Caco-2 (cell line): ENCODE results near the gene RGS16. TPM values are rescaled to one million over a fixed set of nuclear protein-coding genes. Genes with fewer than 3 reads are reported as not detected.
A peak's percentile ranks its signal among the peaks of the same experiment; 100 is the strongest.

Source experiments
- BruUV-seq: library from RNA; stranded (reverse); fragments of 400-500 nt; replicated peaks from 2 replicates; lab custom pipeline; 2021; lab: Mats Ljungman, UMichigan
- CTCF ChIA-PET: fragments of 300-600 bp; sonication (Branson Sonifier 250); formaldehyde crosslinking; loops from one replicate; lab custom pipeline; 2022; ENCODE audit warnings: antibody characterized with exemption; lab: Charles Lee
- POLR2A ChIA-PET: fragments of 300-600 bp; sonication (Branson Sonifier 250); formaldehyde crosslinking; loops from one replicate; lab custom pipeline; 2022; ENCODE audit warnings: antibody characterized with exemption; lab: Charles Lee
- DNase-seq, 2 experiments: peaks; one replicate each; pipeline versions ENCODE4 v3.0.0 to v3.0.0-alpha.2; 2020 to 2022
- H3K27me3 ChIP-seq: replicated peaks from 2 replicates; pipeline ENCODE4 v1.6.0; 2011; ENCODE audit warnings: low read length; ENCODE audit not compliant: control insufficient read depth, insufficient read depth
- H3K36me3 ChIP-seq: 2 replicates; pipeline ENCODE4 v1.5.1; 2011; ENCODE audit warnings: low read length; ENCODE audit not compliant: control insufficient read depth, insufficient read depth
- H3K4me1 ChIP-seq: fragments of 250-450 bp; sonication (Bioruptor Pico); 2 replicates; pipeline ENCODE4 v1.5.1; 2020; ENCODE audit warnings: mild to moderate bottlenecking
- H3K4me3 ChIP-seq: 2 replicates; pipeline ENCODE4 v1.5.1; 2011; ENCODE audit warnings: low read depth, mild to moderate bottlenecking, control low read depth, low read length
- H3K9me3 ChIP-seq: fragments of 250-450 bp; sonication (Bioruptor Pico); 2 replicates; pipeline ENCODE4 v1.5.1; 2020; ENCODE audit warnings: mild to moderate bottlenecking, moderate library complexity
- H3K27ac Mint-ChIP-seq: one replicate; pipeline ENCODE4 v1.8.0; 2022; ENCODE audit warnings: mixed read lengths; ENCODE audit not compliant: unreplicated experiment
- H3K27me3 Mint-ChIP-seq: one replicate; pipeline ENCODE4 v1.8.0; 2022; ENCODE audit warnings: mixed read lengths; ENCODE audit not compliant: insufficient read depth, unreplicated experiment
- H3K36me3 Mint-ChIP-seq: one replicate; pipeline ENCODE4 v1.8.0; 2022; ENCODE audit warnings: mild to moderate bottlenecking, mixed read lengths; ENCODE audit not compliant: insufficient read depth, unreplicated experiment
- H3K4me1 Mint-ChIP-seq: one replicate; pipeline ENCODE4 v1.8.0; 2022; ENCODE audit warnings: low read depth, mixed read lengths; ENCODE audit not compliant: unreplicated experiment
- H3K4me3 Mint-ChIP-seq: one replicate; pipeline ENCODE4 v1.8.0; 2022; ENCODE audit warnings: mild to moderate bottlenecking, moderate library complexity, mixed read lengths; ENCODE audit not compliant: unreplicated experiment
- H3K9me3 Mint-ChIP-seq: one replicate; pipeline ENCODE4 v1.8.0; 2022; ENCODE audit warnings: mixed read lengths; ENCODE audit not compliant: unreplicated experiment
- CTCF ChIP-seq, 2 experiments: fragments of 200-600 bp in 1 of 2; IDR thresholded peaks; 1 replicate in 1 of 2; 2 replicates in 1 of 2; pipeline versions ENCODE4 v1.5.1 to v1.8.0; 2011 to 2022; ENCODE audit warnings: antibody characterized with exemption in 1 of 2, control low read depth in 1 of 2, inconsistent platforms in 1 of 2, low read depth in 1 of 2, low read length in 1 of 2, mild to moderate bottlenecking in 1 of 2, moderate library complexity in 1 of 2; ENCODE audit not compliant: insufficient read depth in 1 of 2, severe bottlenecking in 1 of 2, unreplicated experiment in 1 of 2
- intact Hi-C: fragments of 100-400 bp; cut with micrococcal nuclease; formaldehyde crosslinking; loops from one replicate; pipeline ENCODE4 v1.10.0; 2022; ENCODE audit not compliant: unreplicated experiment
- total RNA-seq: library from RNA; stranded (reverse); gene quantifications from 2 replicates; pipeline ENCODE4 v1.2.3, GENCODE V29; 2022

RGS16 gene
- total RNA-seq, 1 experiment from 2014 or later = 1.2 TPM

GRCh38 chr1:182584746-182585145 lies 19.4 kb downstream of the RGS16 start:
- Mint-ChIP-seq H3K9me3 (no peaks in the 10 kb centered on the region), H3K36me3 (no peaks in the 10 kb centered on the region), H3K27me3 (no peaks in the 10 kb centered on the region), H3K4me1 (no peaks in the 10 kb centered on the region), H3K27ac (no peak overlapping the region), H3K4me3 (no peak overlapping the region)
- ChIA-PET CTCF (no interaction called here), POLR2A (no interaction called here)
- H3K9me3 ChIP-seq = no peaks in the 10 kb centered on the region
- no peaks in the 10 kb centered on the region for H3K4me1 ChIP-seq
- H3K36me3 ChIP-seq = no peaks in the 10 kb centered on the region
- no TSS peak for BruUV-seq
- H3K27me3 ChIP-seq = no peaks in the 10 kb centered on the region
- no peak overlapping the region for H3K4me3 ChIP-seq
- no peak for TF ChIP-seq CTCF (IDR thresholded peaks at IDR 0.05; ENCODE audit: insufficient read depth in 1 of 2, low read depth in 1 of 2, low read length in 1 of 2, severe bottlenecking in 1 of 2, unreplicated experiment in 1 of 2)
- DNase-seq = no peak
- intact Hi-C loops = no loop called here

GRCh38 chr1:182580736-182581135 lies 23.5 kb downstream of the RGS16 start:
- CTCF ChIA-PET = no interaction called here

GRCh38 chr1:182575540-182576149 lies 28.5 kb downstream of the RGS16 start:
- H3K27me3 ChIP-seq = no peaks in the 10 kb centered on the region
- H3K27me3 Mint-ChIP-seq = no peaks in the 10 kb centered on the region
- H3K4me3 Mint-ChIP-seq = peak overlapping the region; percentile 31
- no peak overlapping the region for H3K27ac Mint-ChIP-seq
- peaks cover 17% of the 10 kb centered on the region for H3K4me1 ChIP-seq
- BruUV-seq = no TSS peak
- H3K4me1 Mint-ChIP-seq = peaks cover 8% of the 10 kb centered on the region
- H3K4me3 ChIP-seq = no peak overlapping the region
- no peaks in the 10 kb centered on the region for H3K9me3 Mint-ChIP-seq
- TF ChIP-seq CTCF (IDR thresholded peaks at IDR 0.05; ENCODE audit: insufficient read depth in 1 of 2, low read depth in 1 of 2, low read length in 1 of 2, severe bottlenecking in 1 of 2, unreplicated experiment in 1 of 2) = no peak
- intact Hi-C loops = no loop called here
- H3K9me3 ChIP-seq = no peaks in the 10 kb centered on the region
- ChIA-PET POLR2A (no interaction called here), CTCF (no interaction called here)
- peak in 1 of 2 experiments; percentile 31 for DNase-seq
- H3K36me3 ChIP-seq = no peaks in the 10 kb centered on the region
- H3K36me3 Mint-ChIP-seq = no peaks in the 10 kb centered on the region

More at GRCh38 chr1:182580736-182581135, 23.5 kb downstream of the RGS16 start:
- H3K27ac Mint-ChIP-seq = no peak overlapping the region
- no peaks in the 10 kb centered on the region for H3K9me3 Mint-ChIP-seq
- no peaks in the 10 kb centered on the region for H3K27me3 Mint-ChIP-seq
- POLR2A ChIA-PET = no interaction called here
- TF ChIP-seq CTCF (IDR thresholded peaks at IDR 0.05; ENCODE audit: insufficient read depth in 1 of 2, low read depth in 1 of 2, low read length in 1 of 2, severe bottlenecking in 1 of 2, unreplicated experiment in 1 of 2) = no peak
- Histone ChIP-seq H3K4me3 (no peak overlapping the region), H3K27me3 (no peaks in the 10 kb centered on the region), H3K4me1 (peaks cover 7% of the 10 kb centered on the region), H3K36me3 (no peaks in the 10 kb centered on the region), H3K9me3 (no peaks in the 10 kb centered on the region)
- no TSS peak for BruUV-seq
- H3K36me3 Mint-ChIP-seq = no peaks in the 10 kb centered on the region
- DNase-seq = no peak
- intact Hi-C loops = no loop called here
- peaks cover 2% of the 10 kb centered on the region for H3K4me1 Mint-ChIP-seq
- H3K4me3 Mint-ChIP-seq = no peak overlapping the region
